GM12865 (cell line): ENCODE measurements around the gene LRRTM3.

Experiments used
- DNase-seq: peaks from one replicate; pipeline ENCODE4 v3.0.0; 2010; ENCODE audit warnings: low read depth
- H3K4me3 ChIP-seq: 2 replicates; pipeline ENCODE4 v1.5.1; 2011; ENCODE audit warnings: mild to moderate bottlenecking, low read depth, low read length, control low read depth
- CTCF ChIP-seq: IDR thresholded peaks from 2 replicates; pipeline ENCODE4 v1.5.1; 2011; ENCODE audit warnings: low read length, control low read depth, low read depth, inconsistent platforms; ENCODE audit not compliant: insufficient read depth; ENCODE audit errors: missing control alignments

The LRRTM3 gene

DNA sequence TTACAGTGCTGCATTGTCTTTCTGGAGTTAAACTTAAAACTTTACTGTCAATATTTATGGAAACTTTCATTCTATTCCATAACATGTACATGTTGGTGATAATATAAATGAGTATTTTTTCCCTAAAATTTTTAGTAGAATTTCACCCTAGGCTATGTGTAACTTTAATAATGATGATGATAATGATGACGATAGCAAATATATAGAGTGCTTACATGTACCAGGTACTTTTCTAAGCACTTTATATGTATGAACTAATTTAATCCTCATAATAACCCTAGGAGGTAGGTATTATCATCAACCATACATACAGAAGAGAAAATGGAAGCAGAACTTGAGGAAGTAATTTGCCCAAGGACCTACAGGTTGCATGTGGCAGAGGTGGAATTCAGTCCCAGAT lies 85.6 kb downstream of the LRRTM3 start:
- DNase-seq: no peak
- H3K4me3 ChIP-seq: no peak overlapping the region
- no peak for TF ChIP-seq CTCF

DNA sequence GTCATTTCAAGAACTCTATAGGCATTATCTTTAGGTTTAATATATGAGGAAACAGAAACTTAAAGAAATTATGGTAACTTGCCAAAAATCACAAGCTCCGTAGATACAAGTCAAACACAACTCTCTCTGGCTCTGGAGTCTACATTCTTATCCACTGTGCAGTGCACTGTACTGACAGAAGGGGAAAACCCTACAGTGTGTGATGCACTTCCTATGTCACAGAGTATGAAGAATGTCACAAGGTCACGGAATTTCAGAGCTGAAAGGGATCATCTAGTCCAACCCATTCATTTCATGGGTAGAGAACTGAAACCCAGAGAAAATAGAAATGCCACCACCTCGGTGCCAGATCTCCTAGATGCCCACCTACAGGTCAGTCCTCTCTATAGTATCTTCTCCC lies 86.1 kb downstream of the LRRTM3 start:
- DNase-seq: no peak
- TF ChIP-seq CTCF: no peak
- no peak overlapping the region for H3K4me3 ChIP-seq

DNA sequence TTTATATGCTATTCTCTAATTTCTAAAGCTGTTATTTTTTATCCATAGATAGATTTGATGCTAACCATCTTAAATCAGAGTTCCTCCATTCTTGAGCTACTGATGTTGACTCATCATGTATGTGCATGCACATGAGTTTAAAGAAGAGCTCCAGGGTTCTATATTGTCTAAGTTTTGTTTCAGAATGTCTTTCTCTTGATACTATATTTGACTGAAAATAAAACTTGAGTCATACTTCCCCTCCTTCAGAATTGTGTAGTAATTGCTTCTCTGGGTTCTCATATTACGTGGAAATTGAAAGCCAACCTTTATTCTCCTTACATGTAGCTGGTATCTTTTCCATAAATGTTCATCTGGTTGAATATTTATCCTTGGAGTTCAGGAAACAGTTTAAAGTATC lies 89.4 kb downstream of the LRRTM3 start:
- no peak for DNase-seq
- no peak overlapping the region for H3K4me3 ChIP-seq
- TF ChIP-seq CTCF: no peak

GRCh38 chr10:67017218-67017617 lies 91.4 kb downstream of the LRRTM3 start:
- no peak for DNase-seq
- no peak overlapping the region for H3K4me3 ChIP-seq
- no peak for TF ChIP-seq CTCF

DNA sequence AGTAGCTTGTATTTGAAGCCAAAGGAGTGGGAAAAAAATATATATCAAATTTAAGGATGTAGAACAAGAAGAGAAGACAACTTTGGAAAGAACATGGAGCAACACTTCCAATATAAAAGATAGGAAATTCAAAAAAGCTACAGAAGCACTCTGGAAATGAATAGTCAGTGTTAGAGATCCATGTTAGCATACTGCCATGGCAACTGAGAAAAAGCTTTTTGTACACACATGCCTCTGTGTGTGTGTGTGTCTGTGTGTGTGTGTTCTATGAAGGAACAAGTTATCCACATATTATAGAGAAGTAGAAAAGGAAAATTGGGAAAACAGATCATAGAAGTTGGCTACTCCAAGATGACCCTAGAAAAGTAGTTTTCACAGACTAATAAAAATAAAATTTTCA lies 96.3 kb downstream of the LRRTM3 start:
- no peak for TF ChIP-seq CTCF
- no peak for DNase-seq
- H3K4me3 ChIP-seq: no peak overlapping the region

DNA sequence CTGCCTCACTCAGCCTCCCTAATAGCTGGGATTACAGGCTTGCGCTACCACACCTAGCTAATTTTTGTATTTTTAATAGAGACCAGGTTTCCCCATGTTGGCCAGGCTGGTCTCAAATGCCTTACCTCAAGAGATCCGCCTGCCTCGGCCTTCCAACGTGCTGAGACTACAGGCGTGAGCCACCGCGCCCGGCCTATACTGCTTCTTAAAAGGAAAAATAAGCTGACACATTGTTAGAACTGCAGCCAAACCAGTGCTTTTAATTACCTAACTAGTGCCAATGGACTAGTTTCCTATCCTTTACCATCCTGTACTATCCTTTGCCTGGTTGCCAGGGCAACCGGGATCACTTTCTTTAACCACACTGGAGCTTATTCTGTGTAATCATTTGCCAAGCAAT lies 108.0 kb downstream of the LRRTM3 start:
- no peak overlapping the region for H3K4me3 ChIP-seq
- DNase-seq: no peak

GRCh38 chr10:67036808-67037207 lies 111.0 kb downstream of the LRRTM3 start:
- no peak overlapping the region for H3K4me3 ChIP-seq
- no peak for TF ChIP-seq CTCF
- DNase-seq: no peak

More for the DNA sequence above, 108.0 kb downstream of the LRRTM3 start:
- no peak for TF ChIP-seq CTCF
